NCI-H2227 treated with DMSO at 0.1 percent for 48 hours (cell line): ENCODE data around the gene ITPRIPL2.

Experiments used
- DNase-seq: peaks from one replicate; lab custom pipeline; 2025; lab: John Stamatoyannopoulos, UW

ITPRIPL2 gene

GRCh38 chr16:19123535-19124178, 9.9 kb downstream of the ITPRIPL2 start:
- DNase-seq: no peak

- DNase-seq: no peak
Measured at GRCh38 chr16:19126300-19126699, 12.5 kb downstream of the ITPRIPL2 start.

GRCh38 chr16:19127205-19127604, 13.4 kb downstream of the ITPRIPL2 start:
- DNase-seq: no peak

- no peak for DNase-seq
Measured at GRCh38 chr16:19127674-19128131, 13.9 kb downstream of the ITPRIPL2 start.

- DNase-seq: no peak
Measured at GRCh38 chr16:19128454-19129200, 14.9 kb downstream of the ITPRIPL2 start.

- no peak for DNase-seq
Measured at GRCh38 chr16:19130385-19130784, 16.6 kb downstream of the ITPRIPL2 start.

GRCh38 chr16:19130852-19131824, 17.4 kb downstream of the ITPRIPL2 start:
- DNase-seq: peak; percentile 47

GRCh38 chr16:19131825-19132218, 18.1 kb downstream of the ITPRIPL2 start:
- no peak for DNase-seq

GRCh38 chr16:19132255-19132654, 18.5 kb downstream of the ITPRIPL2 start:
- no peak for DNase-seq

GRCh38 chr16:19132898-19133297, 19.1 kb downstream of the ITPRIPL2 start:
- DNase-seq: no peak

- DNase-seq: no peak
Measured at GRCh38 chr16:19133600-19133999, 19.8 kb downstream of the ITPRIPL2 start.

- no peak for DNase-seq
Measured at GRCh38 chr16:19135201-19135842, 21.6 kb downstream of the ITPRIPL2 start.

GRCh38 chr16:19135896-19136438, 22.2 kb downstream of the ITPRIPL2 start:
- no peak for DNase-seq

GRCh38 chr16:19136549-19137196, 22.9 kb downstream of the ITPRIPL2 start:
- no peak for DNase-seq

GRCh38 chr16:19137201-19138128, 23.7 kb downstream of the ITPRIPL2 start:
- DNase-seq: peak; percentile 42

- DNase-seq: no peak
Measured at GRCh38 chr16:19138601-19139000, 24.8 kb downstream of the ITPRIPL2 start.

- no peak for DNase-seq
Measured at GRCh38 chr16:19139436-19140091, 25.8 kb downstream of the ITPRIPL2 start.

GRCh38 chr16:19140396-19140795, 26.6 kb downstream of the ITPRIPL2 start:
- no peak for DNase-seq

- peak; percentile 49 for DNase-seq
Measured at GRCh38 chr16:19142939-19143598, 29.3 kb downstream of the ITPRIPL2 start.
